GM13977 (cell line): Measurements from ENCODE around the gene SAMMSON.

ENCODE experiments used
- DNase-seq: peaks from one replicate; pipeline ENCODE4 v3.0.0; 2012; ENCODE audit warnings: low spot score
- in situ Hi-C: fragments of 300-500 bp; cut with MboI; formaldehyde crosslinking; loops from one replicate; pipeline ENCODE4 v1.12.0; 2022; ENCODE audit warnings: low sequenced_read_pairs, low pct_unique_long_range_greater_than_20kb, mixed read lengths, inconsistent platforms; ENCODE audit not compliant: unreplicated experiment
- TF ChIP-seq, protein P1 (sequence below): IDR thresholded peaks from 2 replicates; pipeline ENCODE4 v1.5.1; 2012; ENCODE audit warnings: mild to moderate bottlenecking, control low read depth; ENCODE audit not compliant: insufficient read depth; ENCODE audit errors: extremely low read depth, missing control alignments

SAMMSON gene

DNA sequence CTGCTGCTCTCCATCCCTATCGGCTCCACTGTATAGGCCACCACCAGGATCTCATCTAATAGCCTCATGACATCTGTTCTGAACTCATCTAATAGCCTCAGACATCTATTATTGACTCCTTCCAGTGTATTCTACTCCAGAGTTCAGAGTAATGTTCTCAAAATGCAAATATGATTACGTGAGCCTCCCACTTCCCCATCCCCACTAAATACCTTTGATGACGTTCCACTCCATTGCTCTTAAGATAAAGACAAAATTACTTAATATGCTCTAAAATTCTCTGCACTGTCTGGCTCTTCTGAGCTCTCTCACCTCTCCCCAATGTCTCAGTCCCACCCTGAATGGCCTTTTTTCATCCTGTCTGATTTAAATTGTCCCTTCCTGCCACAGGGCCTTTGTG, 94.7 kb downstream of the SAMMSON start:
- in situ Hi-C loops, result no loop called here
- TF ChIP-seq, protein P1, sequence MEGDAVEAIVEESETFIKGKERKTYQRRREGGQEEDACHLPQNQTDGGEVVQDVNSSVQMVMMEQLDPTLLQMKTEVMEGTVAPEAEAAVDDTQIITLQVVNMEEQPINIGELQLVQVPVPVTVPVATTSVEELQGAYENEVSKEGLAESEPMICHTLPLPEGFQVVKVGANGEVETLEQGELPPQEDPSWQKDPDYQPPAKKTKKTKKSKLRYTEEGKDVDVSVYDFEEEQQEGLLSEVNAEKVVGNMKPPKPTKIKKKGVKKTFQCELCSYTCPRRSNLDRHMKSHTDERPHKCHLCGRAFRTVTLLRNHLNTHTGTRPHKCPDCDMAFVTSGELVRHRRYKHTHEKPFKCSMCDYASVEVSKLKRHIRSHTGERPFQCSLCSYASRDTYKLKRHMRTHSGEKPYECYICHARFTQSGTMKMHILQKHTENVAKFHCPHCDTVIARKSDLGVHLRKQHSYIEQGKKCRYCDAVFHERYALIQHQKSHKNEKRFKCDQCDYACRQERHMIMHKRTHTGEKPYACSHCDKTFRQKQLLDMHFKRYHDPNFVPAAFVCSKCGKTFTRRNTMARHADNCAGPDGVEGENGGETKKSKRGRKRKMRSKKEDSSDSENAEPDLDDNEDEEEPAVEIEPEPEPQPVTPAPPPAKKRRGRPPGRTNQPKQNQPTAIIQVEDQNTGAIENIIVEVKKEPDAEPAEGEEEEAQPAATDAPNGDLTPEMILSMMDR, result no peak
- no peak for DNase-seq

DNA sequence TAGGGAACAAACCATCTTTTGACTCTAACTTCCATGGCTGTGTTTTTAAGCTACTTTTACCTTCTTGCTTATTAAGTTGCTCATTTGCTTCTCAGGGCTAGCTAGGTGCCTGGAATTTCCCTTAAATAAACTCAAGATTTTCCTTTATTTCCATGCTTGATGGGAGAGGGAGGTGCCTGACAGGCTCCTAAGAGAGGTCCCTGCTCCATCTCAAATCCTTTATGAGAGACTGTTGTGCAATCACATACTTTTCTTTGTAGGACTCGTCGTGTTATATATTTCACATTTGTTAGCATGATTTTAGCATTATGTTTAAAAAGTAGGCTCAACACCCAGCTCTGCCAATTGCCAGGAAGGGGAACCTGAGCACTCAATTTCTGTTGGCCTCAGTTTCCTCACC, 95.7 kb downstream of the SAMMSON start:
- TF ChIP-seq, protein P1, result no peak
- in situ Hi-C loops, result no loop called here

DNA sequence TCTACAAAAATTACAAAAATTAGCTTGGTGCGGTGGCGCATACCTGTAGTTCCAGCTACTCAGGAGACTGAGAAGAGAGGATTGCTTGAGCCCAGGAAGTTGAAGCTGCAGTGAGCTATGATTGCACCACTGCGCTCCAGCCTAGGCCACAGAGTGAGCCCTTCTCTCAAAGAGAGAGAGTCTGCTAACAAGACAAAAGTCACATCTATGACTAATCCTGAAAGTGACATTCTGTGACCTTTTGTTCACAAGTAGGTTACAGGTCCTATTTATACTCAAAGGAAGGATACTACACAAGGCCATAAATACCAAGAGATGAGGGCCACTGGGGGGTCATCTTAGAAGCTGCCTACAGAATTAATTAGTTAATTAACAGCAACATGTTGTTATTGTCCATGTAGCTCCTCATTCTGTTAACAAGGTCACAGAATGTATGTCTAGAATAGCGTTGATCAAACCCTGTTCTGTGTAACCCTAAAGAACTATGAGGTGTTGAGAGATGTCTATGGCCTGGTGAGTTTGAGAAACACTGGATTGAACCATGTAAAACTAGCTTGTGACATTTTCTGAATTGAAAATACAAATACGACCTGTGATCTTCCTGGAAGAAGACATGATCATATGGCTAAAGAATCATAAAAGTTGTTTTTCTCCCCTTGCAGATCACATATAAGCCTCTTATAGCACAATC, 97.0 kb downstream of the SAMMSON start:
- TF ChIP-seq, protein P1, result no peak
- DNase-seq, result peak; percentile 12
- in situ Hi-C loops, result no loop called here

More for the DNA sequence above, 95.7 kb downstream of the SAMMSON start:
- DNase-seq, result no peak

DNA sequence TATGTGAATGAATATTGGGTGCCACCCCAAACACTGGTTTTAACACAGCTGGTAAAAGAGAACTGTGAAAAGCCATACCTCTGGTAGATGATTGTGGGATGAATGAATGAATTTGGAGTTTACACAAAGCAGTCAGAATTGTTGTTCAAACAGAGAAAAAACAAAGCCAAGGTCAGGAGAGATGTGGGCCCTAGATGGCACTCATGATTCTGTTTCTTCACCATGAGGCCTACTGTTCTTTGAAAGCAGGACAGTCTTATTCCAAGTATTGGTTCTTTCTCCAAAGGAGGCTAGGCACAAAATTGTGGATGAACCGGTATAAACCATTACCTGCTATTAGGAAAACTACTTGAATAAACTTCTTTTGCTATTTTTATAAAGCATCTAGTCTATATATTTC, 97.6 kb downstream of the SAMMSON start:
- in situ Hi-C loops, result no loop called here

DNA sequence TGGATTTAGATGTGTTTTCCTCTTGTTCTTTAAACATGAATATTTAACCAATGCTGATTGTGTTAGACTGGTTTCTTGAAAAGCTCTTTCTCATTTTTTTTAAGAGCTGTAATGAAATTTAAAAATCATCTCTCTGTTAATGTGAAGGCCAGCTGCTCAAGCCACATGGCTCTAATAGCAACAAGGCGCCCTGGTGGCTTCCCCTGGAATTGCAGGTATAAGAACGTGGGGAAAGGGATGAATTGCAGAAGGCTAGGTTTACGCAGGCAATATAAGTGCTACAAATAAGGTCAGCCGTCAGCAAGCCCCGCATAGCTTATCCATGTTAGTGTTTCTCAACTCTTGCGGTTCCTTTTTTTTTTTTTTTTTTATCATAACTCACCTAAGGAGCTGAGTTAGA, 108.5 kb downstream of the SAMMSON start:
- peak; percentile 10 for DNase-seq
- TF ChIP-seq, protein P1, result peak; percentile 66
- in situ Hi-C loops, result loop anchor here (25.0 kb wide), 1 partner anchor 254 kb away; no protein-coding TSS in a partner anchor

More for the DNA sequence above, 97.6 kb downstream of the SAMMSON start:
- TF ChIP-seq, protein P1, result no peak
- no peak for DNase-seq

DNA sequence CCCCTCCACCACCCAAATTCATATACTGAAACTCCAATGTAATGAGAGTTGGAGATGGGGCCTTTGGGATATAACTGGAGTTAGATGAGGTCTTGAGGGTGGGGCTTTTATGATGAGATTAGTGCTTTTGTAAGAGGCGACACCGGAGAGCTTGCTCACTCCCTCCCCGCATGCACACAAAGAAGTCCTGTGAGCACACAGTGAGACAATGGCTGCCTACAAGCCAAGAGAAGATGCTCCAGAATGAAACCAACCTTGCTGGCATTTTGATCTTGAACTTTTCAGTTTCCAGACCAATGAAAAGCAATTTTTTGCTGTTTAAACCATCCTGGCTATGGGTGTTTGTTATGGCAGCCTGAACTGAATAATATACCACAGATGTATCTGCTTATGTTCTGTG, 109.0 kb downstream of the SAMMSON start:
- in situ Hi-C loops, result loop anchor here (25.0 kb wide), 1 partner anchor 254 kb away; no protein-coding TSS in a partner anchor
- TF ChIP-seq, protein P1, result no peak
- DNase-seq, result no peak

- TF ChIP-seq, protein P1, result no peak
- in situ Hi-C loops, result loop anchor here (25.0 kb wide), 1 partner anchor 252 kb away; no protein-coding TSS in a partner anchor
- no peak for DNase-seq
Measured at GRCh38 chr3:70110066-70110465, 110.5 kb downstream of the SAMMSON start.
